ENCODE measurements around the gene USP48.

DNA sequence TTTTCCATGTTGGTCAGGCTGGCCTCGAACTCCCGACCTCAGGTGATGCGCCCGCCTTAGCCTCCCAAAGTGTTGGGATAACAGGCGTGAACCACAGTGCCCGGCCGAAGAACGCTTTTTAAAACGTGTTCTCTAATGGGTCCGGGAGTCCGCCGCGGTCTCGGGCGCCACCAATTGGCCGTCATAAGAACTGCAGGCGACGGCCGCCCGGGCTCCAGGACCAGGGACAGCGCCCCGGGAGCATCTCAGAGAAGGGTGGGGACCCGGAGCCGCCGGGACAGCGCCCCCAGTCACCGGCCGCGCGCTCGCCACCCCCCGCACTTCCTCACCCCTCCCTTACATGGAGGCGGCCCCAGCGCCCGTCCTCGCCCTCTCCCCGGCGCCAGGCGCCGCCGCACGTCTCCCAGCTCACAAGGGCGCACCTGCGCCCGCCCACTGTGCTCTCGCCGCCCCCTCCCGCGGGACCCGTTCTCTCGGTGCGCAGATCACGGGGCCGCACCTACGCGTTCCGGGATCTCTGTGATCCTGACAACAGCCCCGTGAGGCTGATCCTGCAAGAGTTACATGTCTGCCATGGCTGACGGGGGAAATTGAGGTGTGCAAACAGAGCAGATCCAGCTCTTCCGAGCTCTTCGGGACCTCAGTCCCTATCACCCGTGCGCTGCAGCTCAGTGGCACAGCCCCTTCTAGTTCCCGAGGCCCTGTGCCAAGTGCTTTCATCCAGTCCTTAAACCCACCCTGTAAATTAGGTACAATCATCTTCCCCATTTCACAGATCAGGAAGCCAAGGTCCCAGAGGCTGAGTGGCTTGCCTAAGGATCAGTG is 123.6 kb downstream of the USP48 start:
- TF ChIP-seq, protein P1, sequence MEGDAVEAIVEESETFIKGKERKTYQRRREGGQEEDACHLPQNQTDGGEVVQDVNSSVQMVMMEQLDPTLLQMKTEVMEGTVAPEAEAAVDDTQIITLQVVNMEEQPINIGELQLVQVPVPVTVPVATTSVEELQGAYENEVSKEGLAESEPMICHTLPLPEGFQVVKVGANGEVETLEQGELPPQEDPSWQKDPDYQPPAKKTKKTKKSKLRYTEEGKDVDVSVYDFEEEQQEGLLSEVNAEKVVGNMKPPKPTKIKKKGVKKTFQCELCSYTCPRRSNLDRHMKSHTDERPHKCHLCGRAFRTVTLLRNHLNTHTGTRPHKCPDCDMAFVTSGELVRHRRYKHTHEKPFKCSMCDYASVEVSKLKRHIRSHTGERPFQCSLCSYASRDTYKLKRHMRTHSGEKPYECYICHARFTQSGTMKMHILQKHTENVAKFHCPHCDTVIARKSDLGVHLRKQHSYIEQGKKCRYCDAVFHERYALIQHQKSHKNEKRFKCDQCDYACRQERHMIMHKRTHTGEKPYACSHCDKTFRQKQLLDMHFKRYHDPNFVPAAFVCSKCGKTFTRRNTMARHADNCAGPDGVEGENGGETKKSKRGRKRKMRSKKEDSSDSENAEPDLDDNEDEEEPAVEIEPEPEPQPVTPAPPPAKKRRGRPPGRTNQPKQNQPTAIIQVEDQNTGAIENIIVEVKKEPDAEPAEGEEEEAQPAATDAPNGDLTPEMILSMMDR (IDR thresholded peaks at IDR 0.05), result peak; percentile 89 to 99 (median 94)
- TF ChIP-seq POLR2A (IDR thresholded peaks at IDR 0.05) (no peak), POLR2AphosphoS5 (IDR thresholded peaks at IDR 0.05) (peak; percentile 43)

Data from prostate gland (tissue), 2 donors.